Osteocyte (in vitro differentiated cells): Measurements from ENCODE around the gene LILRB1. TPM values are rescaled to one million over a fixed set of nuclear protein-coding genes. Genes with fewer than 3 reads are reported as not detected.

Source experiments
- DNase-seq: peaks from one replicate; pipeline ENCODE4 v3.0.0; 2021; ENCODE audit warnings: mixed read lengths; ENCODE audit not compliant: unreplicated experiment; ENCODE audit errors: extremely low spot score
- H3K27ac Mint-ChIP-seq: one replicate; pipeline ENCODE4 v1.8.0; 2021; ENCODE audit warnings: mild to moderate bottlenecking, mixed read lengths; ENCODE audit not compliant: unreplicated experiment
- H3K27me3 Mint-ChIP-seq: one replicate; pipeline ENCODE4 v1.8.0; 2021; ENCODE audit warnings: mixed read lengths; ENCODE audit not compliant: unreplicated experiment
- H3K36me3 Mint-ChIP-seq: one replicate; pipeline ENCODE4 v1.8.0; 2021; ENCODE audit warnings: mixed read lengths; ENCODE audit not compliant: unreplicated experiment
- H3K4me1 Mint-ChIP-seq: one replicate; pipeline ENCODE4 v1.8.0; 2021; ENCODE audit warnings: mixed read lengths; ENCODE audit not compliant: unreplicated experiment
- H3K4me3 Mint-ChIP-seq: one replicate; pipeline ENCODE4 v1.8.0; 2021; ENCODE audit warnings: mild to moderate bottlenecking, moderate library complexity, mixed read lengths; ENCODE audit not compliant: unreplicated experiment
- H3K9me3 Mint-ChIP-seq: one replicate; pipeline ENCODE4 v1.8.0; 2021; ENCODE audit warnings: mixed read lengths; ENCODE audit not compliant: unreplicated experiment
- total RNA-seq: library from RNA; stranded (reverse); gene quantifications from 2 replicates; pipeline ENCODE4 v1.2.1, GENCODE V29; 2021
- TF ChIP-seq, protein P1 (sequence below): fragments of 200-600 bp; sonication (generic); IDR thresholded peaks from 2 replicates; pipeline ENCODE4 v1.5.0; 2021; ENCODE audit warnings: antibody characterized with exemption, mild to moderate bottlenecking, moderate library complexity

Gene LILRB1
- total RNA-seq, 1 donor from 2014 or later, result not detected

GRCh38 chr19:54661846-54662481, 31.7 kb downstream of the LILRB1 start:
- Mint-ChIP-seq H3K9me3 (peaks cover 18% of the 10 kb centered on the region), H3K4me1 (no peaks in the 10 kb centered on the region), H3K4me3 (no peak overlapping the region), H3K36me3 (no peaks in the 10 kb centered on the region), H3K27me3 (no peaks in the 10 kb centered on the region), H3K27ac (no peak overlapping the region)
- TF ChIP-seq, protein P1, sequence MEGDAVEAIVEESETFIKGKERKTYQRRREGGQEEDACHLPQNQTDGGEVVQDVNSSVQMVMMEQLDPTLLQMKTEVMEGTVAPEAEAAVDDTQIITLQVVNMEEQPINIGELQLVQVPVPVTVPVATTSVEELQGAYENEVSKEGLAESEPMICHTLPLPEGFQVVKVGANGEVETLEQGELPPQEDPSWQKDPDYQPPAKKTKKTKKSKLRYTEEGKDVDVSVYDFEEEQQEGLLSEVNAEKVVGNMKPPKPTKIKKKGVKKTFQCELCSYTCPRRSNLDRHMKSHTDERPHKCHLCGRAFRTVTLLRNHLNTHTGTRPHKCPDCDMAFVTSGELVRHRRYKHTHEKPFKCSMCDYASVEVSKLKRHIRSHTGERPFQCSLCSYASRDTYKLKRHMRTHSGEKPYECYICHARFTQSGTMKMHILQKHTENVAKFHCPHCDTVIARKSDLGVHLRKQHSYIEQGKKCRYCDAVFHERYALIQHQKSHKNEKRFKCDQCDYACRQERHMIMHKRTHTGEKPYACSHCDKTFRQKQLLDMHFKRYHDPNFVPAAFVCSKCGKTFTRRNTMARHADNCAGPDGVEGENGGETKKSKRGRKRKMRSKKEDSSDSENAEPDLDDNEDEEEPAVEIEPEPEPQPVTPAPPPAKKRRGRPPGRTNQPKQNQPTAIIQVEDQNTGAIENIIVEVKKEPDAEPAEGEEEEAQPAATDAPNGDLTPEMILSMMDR, result no peak
- DNase-seq, result no peak

DNA sequence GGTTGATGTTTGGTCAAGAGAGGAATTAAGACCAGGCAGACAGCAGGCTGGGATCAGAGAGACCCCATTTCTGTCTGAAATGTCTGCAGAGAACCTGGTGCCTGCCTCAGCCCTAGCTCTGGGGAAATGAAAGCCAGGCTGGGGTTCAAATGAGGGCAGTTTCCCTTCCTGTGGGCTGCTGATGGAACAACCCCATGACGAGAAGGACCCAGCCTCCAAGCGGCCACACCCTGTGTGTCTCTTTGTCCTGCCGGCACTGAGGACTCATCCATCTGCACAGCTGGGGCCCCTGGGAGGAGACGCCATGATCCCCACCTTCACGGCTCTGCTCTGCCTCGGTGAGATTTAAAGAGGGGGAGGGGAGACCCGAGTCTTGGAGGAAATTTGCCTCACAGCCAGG, 32.4 kb downstream of the LILRB1 start, which contains the start of gene LILRB4:
TSS of gene LILRB4 (plus strand) at position 256 of the 400 bp plus-strand sequence. CDS start at position 305, 49 bp downstream.
- TF ChIP-seq, protein P1, result no peak
- Mint-ChIP-seq H3K27me3 (no peaks in the 10 kb centered on the region), H3K4me3 (no peak within 1 kb of the TSS), H3K36me3 (no peaks in the 10 kb centered on the region), H3K4me1 (no peaks in the 10 kb centered on the region), H3K27ac (no peak within 1 kb of the TSS), H3K9me3 (peaks cover 18% of the 10 kb centered on the region)
- no peak for DNase-seq

DNA sequence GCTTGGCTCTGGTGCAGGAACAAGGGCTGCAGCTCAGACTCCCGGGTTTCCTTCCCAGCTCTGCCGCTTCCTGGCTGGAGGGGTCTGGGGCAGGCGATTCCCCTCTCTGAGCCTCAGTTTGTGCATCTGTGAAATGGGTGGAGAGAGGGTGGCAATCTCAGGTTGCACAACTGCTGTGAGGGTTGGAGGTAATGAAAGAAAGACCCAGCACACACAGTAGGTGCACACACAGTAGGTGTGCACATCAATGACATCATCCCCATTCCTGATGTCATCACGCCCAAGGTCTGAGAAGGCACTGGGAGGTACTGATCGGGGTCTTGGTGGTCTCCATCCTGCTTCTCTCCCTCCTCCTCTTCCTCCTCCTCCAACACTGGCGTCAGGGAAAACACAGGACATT, 35.2 kb downstream of the LILRB1 start:
- peaks cover 31% of the 10 kb centered on the region for H3K9me3 Mint-ChIP-seq
- DNase-seq, result no peak
- H3K27me3 Mint-ChIP-seq, result no peaks in the 10 kb centered on the region
- TF ChIP-seq, protein P1, result no peak
- H3K4me1 Mint-ChIP-seq, result no peaks in the 10 kb centered on the region
- no peak overlapping the region for H3K27ac Mint-ChIP-seq
- H3K4me3 Mint-ChIP-seq, result no peak overlapping the region
- H3K36me3 Mint-ChIP-seq, result no peaks in the 10 kb centered on the region

DNA sequence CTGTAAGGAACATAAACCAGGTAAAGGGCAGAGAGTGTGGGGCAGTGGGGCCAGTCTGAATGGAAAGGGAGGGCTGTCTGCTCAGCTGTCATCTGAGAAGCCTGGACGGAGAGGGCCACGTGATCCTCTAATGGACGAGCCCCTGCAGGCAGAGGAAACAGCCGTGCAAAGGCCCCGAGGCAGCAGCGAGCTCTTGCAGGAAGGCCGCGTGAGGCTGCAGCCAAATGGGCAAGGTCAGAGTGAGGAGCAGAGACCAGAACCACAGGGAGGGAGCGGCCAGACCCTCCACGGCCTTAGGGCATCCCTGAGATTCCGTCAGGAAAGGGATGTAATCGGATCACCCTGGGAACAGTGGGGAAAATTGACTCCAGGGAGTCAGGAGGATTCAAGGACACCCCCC, 36.9 kb downstream of the LILRB1 start:
- Mint-ChIP-seq H3K36me3 (no peaks in the 10 kb centered on the region), H3K9me3 (peaks cover 29% of the 10 kb centered on the region), H3K27ac (no peak overlapping the region), H3K27me3 (no peaks in the 10 kb centered on the region), H3K4me1 (no peaks in the 10 kb centered on the region), H3K4me3 (no peak overlapping the region)
- TF ChIP-seq, protein P1, result no peak
- DNase-seq, result no peak

DNA sequence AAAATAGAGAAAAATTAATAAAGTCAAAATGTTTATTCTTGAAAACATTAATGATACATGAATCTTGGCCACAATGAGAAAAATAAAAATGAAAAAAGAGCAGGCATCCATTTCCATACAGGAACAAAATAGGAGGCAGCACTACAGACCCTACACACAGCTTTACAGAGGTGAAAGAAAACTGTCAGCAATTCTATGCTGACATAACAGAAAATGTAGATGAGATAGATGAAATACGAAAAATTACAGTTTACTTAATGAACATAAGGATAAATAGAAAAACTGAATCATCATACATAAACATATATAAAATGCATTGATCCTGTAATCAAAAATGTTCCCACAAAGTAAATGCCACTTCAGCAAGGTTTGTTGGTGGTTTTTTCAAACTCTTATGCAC, 38.1 kb downstream of the LILRB1 start:
- TF ChIP-seq, protein P1, result no peak
- no peaks in the 10 kb centered on the region for H3K27me3 Mint-ChIP-seq
- H3K36me3 Mint-ChIP-seq, result no peaks in the 10 kb centered on the region
- no peaks in the 10 kb centered on the region for H3K4me1 Mint-ChIP-seq
- no peak overlapping the region for H3K4me3 Mint-ChIP-seq
- no peak for DNase-seq
- H3K9me3 Mint-ChIP-seq, result peaks cover 26% of the 10 kb centered on the region
- H3K27ac Mint-ChIP-seq, result no peak overlapping the region
